Daoy (cell line): Measurements from ENCODE around the gene APBB1IP. TPM values are rescaled to one million over a fixed set of nuclear protein-coding genes. Genes with fewer than 3 reads are reported as not detected.

Experiments
- DNase-seq: peaks from one replicate; pipeline ENCODE4 v3.0.0-alpha.2; 2015; ENCODE audit warnings: low read depth
- total RNA-seq: library from RNA; depleted of rRNA; stranded (reverse); fragments of >200 nt; shearing (Covaris generic); gene quantifications from 2 replicates; pipeline ENCODE4 v1.2.3, GENCODE V29; 2014

The APBB1IP gene
- total RNA-seq, 1 experiment from 2014 or later: not detected

GRCh38 chr10:26507441-26507840 is 69.3 kb downstream of the APBB1IP start:
- DNase-seq: no peak

GRCh38 chr10:26508016-26508415 is 69.9 kb downstream of the APBB1IP start:
- no peak for DNase-seq

GRCh38 chr10:26509307-26509706 is 71.2 kb downstream of the APBB1IP start:
- DNase-seq: no peak

GRCh38 chr10:26513101-26513500 is 75.0 kb downstream of the APBB1IP start:
- DNase-seq: no peak

GRCh38 chr10:26516540-26517101 is 78.5 kb downstream of the APBB1IP start:
- no peak for DNase-seq

DNA sequence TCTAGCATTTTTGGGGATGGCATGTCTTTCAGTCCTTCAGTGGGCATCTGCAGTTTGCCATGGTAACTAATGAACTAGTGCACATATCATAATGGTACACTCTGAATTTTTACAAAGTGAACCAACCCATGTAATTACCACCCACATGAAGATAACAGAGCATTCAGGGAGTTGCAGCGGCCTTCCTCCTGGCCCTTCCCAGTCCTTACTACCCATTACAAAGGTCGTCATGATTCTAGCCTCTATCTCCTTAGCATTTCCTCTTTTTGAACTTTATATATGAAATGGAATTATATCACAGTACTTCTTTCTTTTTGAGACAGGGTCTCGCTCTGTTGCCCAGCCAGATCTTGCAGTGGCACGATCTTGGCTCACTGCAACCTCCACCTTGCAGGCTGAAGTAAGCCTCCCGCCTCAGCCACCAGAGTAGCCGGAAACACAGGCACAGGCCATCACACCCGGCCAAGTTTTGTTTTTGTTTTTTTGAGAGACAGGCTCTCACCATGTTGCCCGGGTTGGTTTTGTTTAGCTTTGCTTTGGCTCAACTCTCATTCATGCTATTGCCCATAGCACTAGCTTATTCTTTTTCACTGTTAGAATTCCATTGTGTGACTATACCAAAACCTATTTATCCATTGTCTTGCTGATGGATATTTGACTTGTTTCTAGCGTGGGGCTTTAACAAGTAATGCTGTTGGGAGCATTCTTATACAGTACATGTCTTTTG is 79.2 kb downstream of the APBB1IP start:
- DNase-seq: no peak

DNA sequence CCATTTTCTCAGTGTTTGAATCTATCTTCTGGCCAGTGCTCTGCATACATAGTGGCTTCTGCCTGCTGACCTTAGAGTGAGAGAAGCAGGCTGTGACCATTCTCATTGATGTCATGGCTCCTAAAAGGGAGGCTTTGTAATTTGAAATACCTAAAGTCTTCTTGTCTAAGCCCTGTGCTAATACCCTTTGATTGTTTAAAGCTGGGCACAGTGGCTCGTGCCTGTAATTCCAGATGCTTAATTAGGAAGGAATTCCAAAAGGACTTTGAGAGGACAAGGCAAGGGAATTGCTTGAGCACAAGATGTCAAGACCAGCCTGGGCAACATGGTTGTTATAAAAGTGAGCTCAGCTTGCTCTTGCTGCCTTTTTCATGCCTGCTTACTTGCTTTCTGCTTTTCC is 81.7 kb downstream of the APBB1IP start:
- DNase-seq: no peak

- DNase-seq: no peak
These were observed 82.4 kb downstream of the APBB1IP start for GRCh38 chr10:26520575-26520974.

DNA sequence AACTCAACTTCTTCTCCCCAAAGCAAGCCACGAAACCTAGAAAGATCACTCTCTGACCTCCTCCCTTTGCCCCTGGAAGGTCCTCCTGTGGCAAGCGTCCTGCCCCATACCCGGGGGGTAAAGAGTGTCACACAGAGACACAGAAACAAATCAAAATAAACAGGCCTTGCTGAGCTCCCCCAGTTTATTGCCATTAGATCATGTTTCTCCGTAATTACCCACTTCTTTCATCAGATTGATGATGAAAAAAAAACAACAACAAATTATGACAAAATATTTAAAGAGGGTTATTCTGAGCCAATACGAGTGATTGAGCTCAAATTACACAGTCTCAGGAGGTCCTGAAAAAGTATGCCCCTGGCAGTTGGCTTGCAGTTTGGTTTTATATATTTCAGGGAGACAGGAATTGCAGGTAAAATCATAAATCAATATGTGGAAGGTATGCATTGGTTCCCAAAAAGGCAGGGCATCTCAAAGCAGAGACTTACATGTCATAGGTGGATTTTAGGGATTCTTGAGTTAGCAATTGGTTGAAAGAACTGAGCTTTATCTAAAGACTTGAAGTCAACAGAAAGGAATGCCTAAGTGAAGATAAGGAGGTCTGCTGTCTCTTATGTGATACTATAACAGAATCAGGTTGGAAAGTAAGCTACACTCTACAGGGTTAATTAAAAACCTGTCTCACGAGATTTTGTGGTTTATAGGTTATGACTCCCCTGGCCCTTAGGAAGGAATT is 86.2 kb downstream of the APBB1IP start:
- DNase-seq: no peak

DNA sequence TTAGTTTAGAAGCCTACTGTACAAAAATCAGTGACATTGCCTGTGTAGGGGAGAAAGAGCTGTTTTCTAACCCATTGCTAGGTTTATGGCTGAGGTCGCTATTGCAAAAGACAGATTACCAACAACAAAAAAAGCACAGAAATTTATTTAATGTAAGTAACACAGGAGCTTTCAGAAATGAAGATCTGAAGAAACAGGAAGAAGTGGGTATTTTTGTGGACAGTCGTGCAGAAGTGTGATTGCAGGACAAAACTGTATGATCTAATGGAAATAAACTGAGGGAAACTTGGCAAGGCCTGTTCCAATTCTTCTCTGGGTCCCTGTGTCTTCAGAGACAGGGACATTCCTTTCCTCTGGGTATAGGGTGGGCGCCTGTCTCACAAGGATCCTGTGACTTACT is 87.4 kb downstream of the APBB1IP start:
- DNase-seq: no peak

- no peak for DNase-seq
These were observed 88.9 kb downstream of the APBB1IP start for GRCh38 chr10:26527018-26527417.

DNA sequence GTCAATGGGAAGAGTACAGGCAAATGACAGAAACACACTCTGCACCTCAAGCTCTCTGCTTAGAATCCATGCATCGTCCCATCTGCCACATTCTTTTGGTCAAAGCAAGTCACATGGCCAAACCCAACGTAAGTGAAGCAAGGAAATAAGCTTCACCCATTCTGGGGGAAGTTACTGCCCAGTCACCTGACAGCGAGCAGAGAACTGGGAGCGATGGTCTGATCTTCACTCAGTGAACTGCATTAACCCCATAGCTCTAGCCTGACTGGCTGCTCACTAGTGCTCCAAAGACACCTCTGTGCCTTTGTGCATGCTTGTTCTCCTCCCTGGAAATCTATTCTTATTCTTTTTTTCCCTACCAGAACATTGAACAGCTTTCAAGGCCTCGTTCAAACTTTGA is 89.9 kb downstream of the APBB1IP start:
- no peak for DNase-seq

DNA sequence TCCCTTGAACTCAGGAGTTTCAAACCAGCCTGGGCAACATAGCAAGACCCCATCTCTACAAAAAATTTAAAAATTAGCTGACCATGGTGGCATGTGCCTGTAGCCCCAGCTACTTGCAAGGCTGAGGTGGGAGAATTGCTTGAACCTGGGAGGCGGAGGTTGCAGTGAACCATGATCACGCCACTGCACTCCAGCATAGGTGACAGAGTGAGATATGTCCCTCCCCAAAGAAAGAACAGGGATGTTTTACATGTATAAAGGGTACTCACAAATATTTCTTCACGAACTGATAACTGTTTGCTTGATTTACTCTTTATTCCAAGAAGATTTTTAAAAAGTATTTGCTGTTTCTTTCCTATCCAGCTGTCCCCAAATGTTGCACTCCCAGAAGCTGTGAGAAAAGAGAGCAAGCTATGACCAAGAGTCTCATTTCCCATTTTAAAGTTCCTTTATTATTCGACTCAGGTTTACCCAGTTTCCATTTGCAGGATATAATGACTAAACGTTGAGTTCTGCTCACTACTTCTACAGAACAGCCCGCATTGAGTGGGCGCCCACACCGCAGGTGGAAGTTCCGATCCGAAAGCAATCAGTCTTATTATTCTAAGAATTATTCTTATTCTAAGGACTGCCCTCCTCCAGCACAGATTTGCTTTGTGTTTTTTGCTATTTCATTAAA is 90.7 kb downstream of the APBB1IP start:
- DNase-seq: no peak

DNA sequence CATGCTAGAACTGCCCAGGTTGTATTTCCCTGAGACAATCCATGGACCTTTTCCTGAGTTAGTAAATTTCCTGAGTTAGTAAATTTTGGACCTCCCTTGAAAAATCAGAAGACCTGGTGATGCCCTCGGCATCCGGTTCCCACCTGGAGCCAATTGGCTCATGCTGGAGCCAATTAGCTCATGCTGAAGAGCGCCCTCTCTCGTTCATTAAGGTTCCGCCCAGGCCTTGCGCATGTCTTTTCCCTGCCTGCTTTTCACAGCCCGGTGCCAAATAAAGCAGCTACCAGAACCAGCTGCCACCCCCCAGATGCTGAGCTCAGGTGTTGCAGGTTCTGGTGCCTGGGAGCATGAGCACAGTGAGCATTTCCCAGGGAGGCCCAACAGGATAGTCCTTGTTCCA is 96.2 kb downstream of the APBB1IP start:
- DNase-seq: no peak

DNA sequence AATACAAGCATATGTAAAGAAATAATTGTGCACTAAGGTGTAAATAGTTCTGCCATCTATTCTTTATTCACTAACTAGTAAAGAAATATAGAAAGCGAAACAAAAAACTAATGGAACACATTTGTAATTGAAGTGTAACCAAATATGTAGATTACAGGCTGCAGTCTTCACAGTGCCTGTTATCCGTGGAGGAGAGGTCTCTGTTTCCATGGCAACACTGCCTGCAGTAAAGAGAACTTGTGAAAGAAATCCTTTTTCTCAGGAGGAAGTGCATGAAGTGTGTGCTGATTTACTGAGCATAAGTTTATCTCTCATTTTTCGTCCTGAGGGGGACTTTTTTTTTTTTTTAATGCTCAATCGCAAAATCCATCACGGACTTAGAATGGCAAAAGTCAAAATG is 102.5 kb downstream of the APBB1IP start:
- DNase-seq: no peak

DNA sequence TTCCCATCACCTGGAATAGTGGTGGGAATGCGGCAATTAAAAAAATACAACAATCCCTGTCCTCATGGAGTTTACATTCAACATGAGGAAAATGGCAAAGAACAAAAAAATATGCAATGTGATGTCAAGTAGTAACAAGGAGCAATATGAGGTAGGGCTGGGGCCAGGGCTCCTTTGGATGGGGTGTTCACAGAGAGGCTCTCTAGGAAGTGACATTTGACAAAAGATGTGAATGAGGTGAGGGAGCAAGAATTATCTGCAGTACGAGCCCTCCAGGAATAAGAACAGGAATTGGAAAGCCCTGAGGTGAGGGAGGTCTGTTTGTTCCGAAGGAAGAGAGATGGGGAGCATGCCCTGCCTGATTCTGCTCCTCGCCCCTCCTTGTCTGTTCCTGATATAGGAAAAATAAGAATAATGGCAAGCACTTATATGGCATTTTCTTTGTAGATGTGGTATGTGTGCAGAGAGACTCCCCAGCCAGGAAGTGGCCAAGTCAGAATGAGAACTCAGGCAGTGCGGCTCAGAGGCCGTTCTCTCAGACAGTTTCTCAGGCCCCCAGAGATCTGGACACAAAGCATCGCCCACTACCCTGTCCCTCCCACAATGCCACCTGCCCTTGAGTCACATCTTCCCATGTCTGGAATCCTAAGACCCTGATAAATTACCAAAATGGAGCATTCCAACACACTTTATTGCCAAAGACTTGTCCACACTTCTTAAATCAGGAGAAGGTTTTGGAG is 105.6 kb downstream of the APBB1IP start:
- no peak for DNase-seq

GRCh38 chr10:26544932-26545331 is 106.8 kb downstream of the APBB1IP start:
- DNase-seq: no peak

GRCh38 chr10:26550774-26551526 is 112.8 kb downstream of the APBB1IP start:
- DNase-seq: peak; percentile 10

DNA sequence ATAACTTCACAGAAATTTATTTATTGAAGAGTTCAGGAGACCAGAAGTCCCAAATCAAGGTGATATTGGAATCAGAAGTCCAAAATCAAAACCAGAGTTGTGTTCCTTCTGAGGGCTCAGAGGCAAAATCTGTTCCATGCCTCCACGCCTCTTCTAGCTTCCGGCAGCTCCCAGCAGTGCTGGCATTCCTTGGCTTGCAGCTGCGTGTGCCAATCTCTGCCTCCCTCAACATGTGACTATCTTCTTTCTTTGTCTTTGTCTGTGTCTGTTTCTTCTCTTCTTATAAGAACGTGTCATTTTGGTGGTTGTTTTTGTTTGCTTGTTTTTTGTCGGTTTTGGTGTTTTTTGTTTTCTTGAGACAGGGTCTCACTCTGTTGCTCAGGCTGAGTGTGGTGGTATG is 116.1 kb downstream of the APBB1IP start:
- DNase-seq: no peak

- DNase-seq: no peak
These were observed 117.7 kb downstream of the APBB1IP start for GRCh38 chr10:26555719-26556368.
